VCaP (cell line): Measurements from ENCODE around the gene GTF3C2.

Experiments used
- H3K27ac ChIP-seq: fragments of 450-650 bp; 2 replicates; pipeline ENCODE4 v1.5.1; 2017
- CTCF ChIP-seq: fragments of 450-650 bp; conservative IDR thresholded peaks from 2 replicates; pipeline ENCODE4 v1.5.1; 2017; ENCODE audit warnings: mild to moderate bottlenecking, moderate library complexity

GTF3C2 gene

GRCh38 chr2:27282892-27283291 lies 73.7 kb downstream of the GTF3C2 start:
- H3K27ac ChIP-seq: peak overlapping the region; percentile 11; the same call in 1 of the 2 replicates
- TF ChIP-seq CTCF: no peak

GRCh38 chr2:27281855-27282559 lies 74.6 kb downstream of the GTF3C2 start, which contains the start of gene TRIM54:
TSS of gene TRIM54 (plus strand) at chr2:27282429. CDS start at chr2:27282732, 303 bp downstream.
- peak within 1 kb of the TSS; percentile 11; the same call in 1 of the 2 replicates for H3K27ac ChIP-seq
- TF ChIP-seq CTCF: no peak

DNA sequence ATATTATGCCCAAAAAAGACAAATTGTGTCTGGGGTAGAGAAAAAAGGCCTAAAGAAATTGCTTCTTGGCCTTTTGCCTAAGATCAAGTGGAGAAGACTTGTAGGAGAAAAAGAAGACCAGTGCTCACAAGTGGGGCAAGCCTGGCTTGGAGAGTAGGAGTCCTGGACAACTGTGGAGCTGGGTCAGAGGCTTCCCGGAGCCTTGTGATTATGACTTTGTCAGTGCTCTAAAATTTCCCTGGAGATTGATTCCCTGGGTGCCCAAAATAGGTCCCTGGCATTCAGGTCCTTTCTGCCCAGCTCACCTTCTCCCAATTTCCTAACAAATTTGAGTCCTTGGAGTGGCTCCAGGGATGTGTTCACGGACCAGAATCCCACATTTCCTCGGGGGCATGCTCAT lies 75.1 kb downstream of the GTF3C2 start:
- no peak overlapping the region for H3K27ac ChIP-seq
- no peak for TF ChIP-seq CTCF

DNA sequence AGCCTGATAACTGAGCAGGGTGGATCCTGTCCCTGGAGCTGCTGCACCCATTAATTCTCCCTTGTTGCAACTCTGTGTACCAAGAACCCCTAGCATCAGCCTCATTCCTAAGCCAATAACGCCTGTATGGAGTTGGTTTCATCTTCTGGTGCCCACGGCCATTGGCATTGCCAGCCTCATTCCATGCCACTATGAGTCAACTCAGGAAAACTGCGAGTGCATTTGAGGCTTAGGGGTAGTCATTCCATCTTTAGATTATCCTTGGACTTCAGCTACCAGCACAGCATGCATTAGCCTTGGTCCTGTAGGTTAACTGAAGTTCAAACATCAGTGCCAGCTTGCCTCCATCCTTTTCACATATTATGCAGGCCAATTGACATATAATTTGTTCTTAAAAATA lies 75.7 kb downstream of the GTF3C2 start:
- H3K27ac ChIP-seq: no peak overlapping the region

GRCh38 chr2:27278010-27278409 lies 78.6 kb downstream of the GTF3C2 start:
- TF ChIP-seq CTCF: no peak
- H3K27ac ChIP-seq: no peak overlapping the region

More for the DNA sequence above, 75.7 kb downstream of the GTF3C2 start:
- TF ChIP-seq CTCF: no peak
